ENCODE data around the gene WDR20. TPM values are rescaled to one million over a fixed set of nuclear protein-coding genes. Genes with fewer than 3 reads are reported as not detected.

WDR20 gene
- total and polyA plus RNA-seq, 2 of the 8 experiments (the other 6 are each of a cell fraction or from before 2014, with no cell fraction given): 11.2 to 26.7 TPM

GRCh38 chr14:102154821-102155549, 15.3 kb downstream of the WDR20 start (continued):
- TF ChIP-seq CTCF (IDR thresholded peaks at IDR 0.05; ENCODE audit: control extremely low read depth in 1 of 3, insufficient read depth in 1 of 3, low read depth in 1 of 3, low read length in 3 of 3) (no peak), HDAC6 (IDR thresholded peaks at IDR 0.05; ENCODE audit: low read depth, low read length) (no peak), ASH2L (IDR thresholded peaks at IDR 0.05; ENCODE audit: low read length) (no peak), CBX5 (IDR thresholded peaks at IDR 0.05; ENCODE audit: low read depth, low read length) (no peak), CTBP2 (IDR thresholded peaks at IDR 0.05; ENCODE audit: borderline replicate concordance, insufficient read depth, insufficient read length, low read length) (no peak), YY1 (IDR thresholded peaks at IDR 0.05; ENCODE audit: low read depth, low read length) (no peak), TCF12 (IDR thresholded peaks at IDR 0.05; ENCODE audit: low read depth, low read length) (no peak), RXRA (IDR thresholded peaks at IDR 0.05; ENCODE audit: insufficient read depth, low read depth, low read length) (no peak), SRF (IDR thresholded peaks at IDR 0.05; ENCODE audit: low read depth, low read length) (no peak)
